SIG-M5 treated with dmso at 0.1 percent for 504 hours (cell line): ENCODE measurements around the gene TOX2.

Source experiments
- DNase-seq: peaks from one replicate; lab custom pipeline; 2025; ENCODE audit not compliant: unreplicated experiment; lab: John Stamatoyannopoulos, UW

Gene TOX2

DNA sequence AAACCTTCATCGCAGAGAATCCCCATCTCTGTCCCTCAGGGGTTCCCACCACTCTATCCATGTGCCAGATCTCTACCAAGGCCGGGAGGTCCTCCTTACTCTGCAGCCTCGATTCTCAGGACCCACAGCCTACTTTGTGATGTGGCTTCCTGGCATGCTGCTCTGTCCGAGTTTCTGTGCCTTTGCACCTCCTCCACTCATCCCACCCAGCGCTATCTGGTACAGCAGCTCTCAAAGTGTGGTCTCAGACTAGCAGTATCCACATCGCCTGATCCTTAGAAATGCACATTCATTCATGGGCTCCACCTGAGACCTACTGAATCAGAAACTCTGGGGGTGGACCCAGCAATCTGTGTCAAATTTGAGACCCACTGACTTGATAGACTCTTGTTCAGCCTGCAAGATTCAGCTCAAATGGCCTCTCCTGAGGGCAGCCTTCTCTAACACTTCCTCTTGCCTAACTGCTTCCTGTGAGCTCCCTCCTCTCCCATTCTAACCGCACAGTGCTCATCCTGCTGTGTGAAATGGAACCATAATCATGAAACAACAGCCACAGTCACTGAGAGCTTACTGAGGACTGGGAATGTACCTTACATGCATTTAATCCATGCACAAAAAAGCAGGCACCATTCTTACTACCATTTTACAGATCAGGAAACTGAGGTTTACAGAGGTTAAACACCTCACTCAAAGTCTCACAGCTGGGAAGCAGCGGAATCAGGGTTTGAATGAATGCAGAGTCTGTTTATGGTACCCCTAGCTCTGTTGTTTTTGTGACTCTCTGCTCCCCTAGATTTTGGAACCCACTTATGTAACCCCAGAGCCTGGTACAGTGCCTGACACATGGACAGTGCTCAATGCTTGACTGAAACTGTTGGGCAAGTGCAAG lies 202.9 kb downstream of the TOX2 start:
- no peak for DNase-seq

DNA sequence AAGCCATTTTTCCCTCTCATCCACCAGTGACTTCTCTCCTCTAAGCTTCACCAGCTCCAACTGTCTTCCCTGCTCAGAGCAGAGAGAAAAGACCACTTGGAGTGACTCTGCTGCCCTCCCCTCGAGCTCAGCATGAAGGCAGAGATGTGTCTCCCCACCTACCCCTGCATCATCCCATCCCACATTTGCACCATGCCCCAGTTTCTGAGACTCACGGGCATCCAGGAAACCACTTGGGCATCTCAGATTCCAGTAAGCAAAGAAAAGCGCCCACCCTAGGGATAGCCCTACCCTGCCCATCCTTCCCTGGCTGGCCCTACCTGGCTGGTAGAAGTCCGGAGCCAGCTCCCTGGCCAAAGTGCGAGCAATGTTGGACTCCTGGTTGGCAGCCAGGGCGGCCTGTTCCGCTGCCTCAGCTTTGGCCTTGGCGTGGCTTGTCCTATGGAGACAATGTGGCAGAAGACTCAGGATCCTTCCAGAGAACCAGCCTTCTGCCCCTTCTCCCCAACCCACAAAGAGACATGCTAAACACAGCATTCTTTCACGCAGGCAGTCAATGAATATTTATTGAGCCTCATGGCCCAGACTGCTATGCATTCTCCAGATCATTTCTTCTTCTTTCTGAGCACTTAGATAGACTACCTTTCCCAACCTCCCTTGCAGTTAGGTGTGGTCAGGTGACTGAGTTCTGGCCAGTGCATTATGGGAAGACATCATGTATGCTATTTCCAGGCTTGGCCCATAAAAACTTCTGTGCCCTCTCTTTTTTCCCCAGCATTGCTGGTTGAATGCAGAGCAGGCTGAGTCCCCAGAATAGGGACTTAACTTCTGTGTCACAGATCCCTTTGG lies 203.8 kb downstream of the TOX2 start:
- DNase-seq, result no peak
